K562 (cell line): ENCODE measurements around the gene TXNDC8. TPM values are rescaled to one million over a fixed set of nuclear protein-coding genes. Genes with fewer than 3 reads are reported as not detected.
A peak's percentile ranks its signal among the peaks of the same experiment; 100 is the strongest.

Experiments
- ARID3B ChIP-seq: fragments of 250-450 bp; sonication (Bioruptor Pico); IDR thresholded peaks from 2 replicates; pipeline ENCODE4 v1.4.0; 2020; ENCODE audit warnings: borderline replicate concordance
- GABPA ChIP-seq: fragments of 200-800 bp; sonication (Bioruptor generic); conservative IDR thresholded peaks from 2 replicates; pipeline ENCODE4 v1.6.1; 2016; ENCODE audit warnings: low read depth, missing genetic modification characterization, missing compliant biosample characterization
- IFI16 ChIP-seq: fragments of 250-450 bp; sonication (Bioruptor Pico); IDR thresholded peaks from 2 replicates; pipeline ENCODE4 v2.1.2; 2022; ENCODE audit warnings: mild to moderate bottlenecking, inconsistent platforms
- JUNB ChIP-seq: fragments of 450-650 bp; formaldehyde crosslinking; conservative IDR thresholded peaks from 2 replicates; pipeline ENCODE4 v1.4.0; 2020; ENCODE audit warnings: mild to moderate bottlenecking
- MEF2A ChIP-seq: IDR thresholded peaks from 2 replicates; pipeline ENCODE4 v1.6.1; 2011; ENCODE audit warnings: low read depth, mild to moderate bottlenecking, low read length, moderate library complexity; ENCODE audit not compliant: control insufficient read depth
- MEIS2 ChIP-seq: fragments of 450-650 bp; IDR thresholded peaks from 2 replicates; pipeline ENCODE4 v1.6.1; 2014; ENCODE audit warnings: mild to moderate bottlenecking; ENCODE audit not compliant: partially characterized antibody
- NR4A1 ChIP-seq, 2 experiments: fragments of 250-450 bp in 1 of 2; fragments of 450-650 bp in 1 of 2; sonication (Bioruptor Pico) in 1 of 2; IDR thresholded peaks; 2 replicates each; pipeline versions ENCODE4 v1.4.0 to v1.6.1; 2016 to 2020; ENCODE audit warnings: mild to moderate bottlenecking in 2 of 2, missing compliant biosample characterization in 1 of 2, missing genetic modification characterization in 1 of 2, moderate library complexity in 1 of 2
- REST ChIP-seq, 2 experiments: fragments of 450-650 bp; formaldehyde crosslinking in 1 of 2; IDR thresholded peaks; 2 replicates each; pipeline versions ENCODE4 v1.4.0 to v1.6.1; 2014 to 2020; ENCODE audit warnings: mild to moderate bottlenecking in 2 of 2, borderline replicate concordance in 1 of 2, low read depth in 1 of 2
- TAF15 ChIP-seq: fragments of 200-400 bp; formaldehyde crosslinking; IDR thresholded peaks from 2 replicates; pipeline ENCODE4 v1.6.1; 2017; ENCODE audit warnings: mild to moderate bottlenecking, low read depth, low read length, moderate library complexity
- THRA ChIP-seq: fragments of 450-650 bp; IDR thresholded peaks from 2 replicates; pipeline ENCODE4 v1.6.1; 2017; ENCODE audit warnings: mild to moderate bottlenecking, moderate library complexity
- ZBED1 ChIP-seq: IDR thresholded peaks from 2 replicates; pipeline ENCODE4 v1.6.1; 2014
- ZNF41 ChIP-seq: fragments of 250-450 bp; sonication (Bioruptor Pico); conservative IDR thresholded peaks from 2 replicates; pipeline ENCODE4 v1.4.0; 2020; ENCODE audit warnings: mild to moderate bottlenecking
- polyA plus RNA-seq, 8 experiments: library from polyadenylated mRNA; depleted of rRNA in 4 of 8; stranded (reverse) in 5 of 8; unstranded in 3 of 8; fragments of >200 nt; fragmentation: Nextera tagmentation in 2 of 8; fragmentation: Illumina TruSeq in 1 of 8; extraction: Ambion mirVana in 2 of 8; extraction: Trizol in 1 of 8; gene quantifications; 2 replicates each; pipeline versions ENCODE4 v1.2.1 to v1.2.3, GENCODE V29; 2011 to 2014; ENCODE audit warnings: inconsistent platforms in 1 of 8, missing spikeins in 1 of 8
- total RNA-seq, 7 experiments: library from RNA; depleted of rRNA in 6 of 7; stranded (reverse); fragments of >200 nt in 6 of 7; fragmentation: Illumina TruSeq in 2 of 7; extraction: Trizol in 2 of 7; gene quantifications; 2 replicates each; pipeline versions ENCODE4 v1.2.1 to v1.2.3, GENCODE V29; 2011 to 2021; ENCODE audit warnings: low replicate concordance in 1 of 7
- TF ChIP-seq, protein P1 (sequence below): fragments of 250-450 bp; sonication (Bioruptor Pico); IDR thresholded peaks from 2 replicates; pipeline ENCODE4 v1.8.0; 2021; ENCODE audit warnings: moderate library complexity, mild to moderate bottlenecking, inconsistent platforms

TXNDC8 gene
- total and polyA plus RNA-seq, 9 of the 15 experiments (the other 6 are each of a cell fraction or from before 2014, with no cell fraction given): not detected

DNA sequence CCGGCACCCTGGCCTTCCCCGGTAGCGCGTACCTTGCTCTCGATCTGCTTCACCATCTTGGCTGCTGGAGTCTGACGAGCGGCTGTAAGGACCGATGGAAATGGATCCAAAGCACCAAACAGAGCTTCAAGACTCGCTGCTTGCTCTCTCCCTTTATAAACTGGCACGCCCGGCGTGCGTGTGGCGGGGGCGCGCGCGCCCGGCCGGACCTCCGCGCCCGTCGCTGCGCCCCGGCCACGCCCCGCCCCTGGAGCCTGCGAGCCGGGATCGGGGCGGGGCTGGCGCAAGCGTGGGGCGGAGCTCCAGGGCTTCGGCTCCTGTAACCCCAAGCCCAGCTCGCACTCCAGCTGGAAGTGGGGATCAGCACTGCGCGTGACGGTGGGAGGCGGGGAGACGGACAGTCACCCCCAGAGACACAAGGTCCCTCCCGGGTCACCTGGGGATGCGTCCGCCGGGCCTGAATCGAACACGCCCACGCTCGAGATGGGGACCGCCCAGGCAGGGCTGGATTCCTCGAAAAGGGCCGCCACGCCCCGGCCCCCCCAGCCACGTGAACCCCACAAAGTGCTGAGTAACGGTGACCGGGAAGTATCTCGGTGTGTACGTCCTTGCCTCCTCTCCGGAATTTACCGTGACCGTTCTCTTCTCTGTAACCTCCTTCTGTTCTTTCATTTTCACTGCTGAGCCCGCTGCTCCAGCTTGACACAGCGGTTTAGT lies 81.1 kb downstream of the TXNDC8 start, which contains the start of gene TXN (continued):
- no peak for TF ChIP-seq IFI16
- no peak for TF ChIP-seq ZBED1
- no peak for TF ChIP-seq JUNB (CRISPR knock-in tag)
- TF ChIP-seq MEIS2: peak; percentile 58
- no peak for TF ChIP-seq ARID3B (CRISPR knock-in tag)
- peak; percentile 75 for TF ChIP-seq THRA
- TF ChIP-seq GABPA (tag): peak; percentile 79
- TF ChIP-seq, protein P1, sequence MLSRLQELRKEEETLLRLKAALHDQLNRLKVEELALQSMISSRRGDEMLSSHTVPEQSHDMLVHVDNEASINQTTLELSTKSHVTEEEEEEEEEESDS (CRISPR knock-in tag): no peak
- TF ChIP-seq ZNF41: no peak
- no peak for TF ChIP-seq NR4A1 (CRISPR knock-in tag; IDR thresholded peaks at IDR 0.05)
- no peak for TF ChIP-seq NR4A1 (tag; IDR thresholded peaks at IDR 0.05)
- 0 out of 2 replicates have a peak, but pooled peaks have one; percentile 27 for TF ChIP-seq REST (IDR thresholded peaks at IDR 0.05; ENCODE audit: borderline replicate concordance)
- TF ChIP-seq REST (CRISPR knock-in tag; IDR thresholded peaks at IDR 0.05; ENCODE audit: low read depth): no peak
- TF ChIP-seq TAF15: no peak
- TF ChIP-seq MEF2A: no peak
